WTC11 (cell line): ENCODE data around the gene RRP12.

Experiments used
- ARID4B ChIP-seq: sonication (generic); formaldehyde crosslinking; IDR thresholded peaks from 2 replicates; pipeline ENCODE4 v1.8.0; 2023; ENCODE audit warnings: missing genetic modification reagents, mild to moderate bottlenecking, borderline replicate concordance
- ATF3 ChIP-seq: sonication (generic); formaldehyde crosslinking; conservative IDR thresholded peaks from 2 replicates; pipeline ENCODE4 v1.8.1; 2022; ENCODE audit warnings: mild to moderate bottlenecking, missing genetic modification reagents
- CBFB ChIP-seq: sonication (generic); formaldehyde crosslinking; IDR thresholded peaks from 2 replicates; pipeline ENCODE4 v1.8.1; 2022; ENCODE audit warnings: mild to moderate bottlenecking, low read depth, missing genetic modification reagents
- CDX4 ChIP-seq: fragments of 250-450 bp; sonication (Bioruptor Pico); IDR thresholded peaks from 2 replicates; pipeline ENCODE4 v1.9.0; 2021; ENCODE audit warnings: moderate library complexity, mild to moderate bottlenecking, inconsistent platforms, borderline replicate concordance
- CREB1 ChIP-seq: sonication (generic); formaldehyde crosslinking; IDR thresholded peaks from 2 replicates; pipeline ENCODE4 v1.8.0; 2023; ENCODE audit warnings: mild to moderate bottlenecking, missing genetic modification reagents
- CTCF ChIP-seq: fragments of 200-600 bp; IDR thresholded peaks from 2 replicates; pipeline ENCODE4 v1.8.0; 2022; ENCODE audit warnings: antibody characterized with exemption
- JAZF1 ChIP-seq: fragments of 250-450 bp; sonication (Bioruptor Pico); IDR thresholded peaks from 2 replicates; pipeline ENCODE4 v1.9.0; 2021; ENCODE audit warnings: moderate library complexity, mild to moderate bottlenecking, inconsistent platforms
- MAX ChIP-seq: sonication (generic); formaldehyde crosslinking; IDR thresholded peaks from 2 replicates; pipeline ENCODE4 v1.8.0; 2022; ENCODE audit warnings: mild to moderate bottlenecking, missing genetic modification reagents
- NFYB ChIP-seq: sonication (generic); formaldehyde crosslinking; conservative IDR thresholded peaks from 2 replicates; pipeline ENCODE4 v1.8.0; 2022; ENCODE audit warnings: low read depth, missing genetic modification reagents

GRCh38 chr10:97331153-97331703 is 69.9 kb downstream of the RRP12 start:
- TF ChIP-seq CTCF, result no peak
- TF ChIP-seq NFYB (CRISPR knock-in tag), result no peak
- no peak for TF ChIP-seq JAZF1
- no peak for TF ChIP-seq CDX4
- TF ChIP-seq ARID4B (CRISPR knock-in tag), result no peak
- no peak for TF ChIP-seq CBFB
- no peak for TF ChIP-seq CREB1
- TF ChIP-seq ATF3 (CRISPR knock-in tag), result no peak
- no peak for TF ChIP-seq MAX (CRISPR knock-in tag)
